T-helper 1 cell (primary cell): ENCODE data around the gene HIGD1C.
"Not testable (repeated sequence)": the region's sequence is repeated elsewhere in the genome, so short reads cannot be mapped to it uniquely, and the experiment has no call there.

Experiments used
- DNase-seq, 5 donors: peaks; one replicate each; pipeline ENCODE4 v3.0.0-alpha.2; 2012 to 2020
- total RNA-seq, 4 donors: gene quantifications; one replicate each; lab custom pipeline; 2026; lab: John Stamatoyannopoulos, UW

The HIGD1C gene
- total RNA-seq: 0 reads per million in 4 donors

DNA sequence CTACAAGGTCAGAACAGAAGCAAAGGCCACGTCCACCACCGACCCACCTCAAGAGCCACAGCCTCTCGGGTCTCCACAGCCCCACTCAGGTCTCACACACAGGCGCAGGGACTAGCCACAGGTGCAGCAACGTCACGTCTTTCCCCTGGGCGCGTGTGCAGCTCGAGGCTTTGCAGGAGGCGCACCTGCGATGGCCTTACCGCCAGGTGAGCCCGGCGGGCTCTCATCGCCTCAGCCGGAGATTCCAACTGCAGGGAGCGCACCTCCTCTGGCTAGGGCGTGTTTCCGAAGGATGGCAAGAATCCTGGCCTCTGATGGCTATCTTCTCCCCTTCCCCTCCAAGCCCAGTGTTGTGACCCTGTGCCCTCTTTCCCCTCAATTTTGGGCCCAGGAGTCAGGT, at the start of gene HIGD1C:
Gene HIGD1C (plus strand): TSS at position 35 of the 400 bp plus-strand sequence. CDS start 1,455 bp downstream, outside the sequence.
- DNase-seq: no peak

DNA sequence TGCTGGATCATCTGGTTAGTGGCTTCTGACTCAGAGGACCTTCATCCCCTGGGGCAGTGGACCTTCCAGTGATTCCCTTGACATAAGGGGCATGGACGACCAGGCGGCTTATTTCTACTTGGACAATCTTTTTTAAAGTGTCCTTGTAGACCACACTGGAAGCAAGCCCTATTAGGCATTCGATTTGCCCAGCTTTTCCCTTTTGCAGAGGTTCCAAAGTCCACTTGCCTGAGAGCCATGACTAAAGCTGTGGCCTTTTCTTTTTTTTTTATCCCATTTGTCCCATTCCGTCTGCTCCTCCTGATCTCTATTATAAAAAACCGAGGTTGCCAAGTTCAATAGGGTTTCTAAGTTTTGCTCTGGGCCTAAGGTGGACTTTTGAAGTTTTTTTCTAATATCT, 43.9 kb upstream of the HIGD1C start:
- DNase-seq: not testable (repeated sequence)

DNA sequence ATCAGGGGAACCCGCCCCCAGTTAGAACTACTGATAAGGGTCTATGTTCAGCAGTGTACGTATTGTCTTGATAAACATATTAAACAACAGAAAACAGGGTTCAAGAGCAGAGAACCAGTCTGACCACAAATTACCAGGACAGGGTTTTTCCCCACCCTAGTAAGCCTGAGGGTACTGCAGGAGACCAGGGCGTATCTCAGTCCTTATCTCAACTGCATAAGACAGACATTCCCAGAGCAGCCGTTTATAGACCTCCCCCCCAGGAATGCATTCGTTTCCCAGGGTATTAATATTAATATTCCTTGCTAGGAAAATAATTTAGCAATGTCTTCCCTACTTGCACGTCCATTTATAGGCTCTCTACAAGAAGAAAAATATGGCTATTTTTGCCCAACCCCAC, 40.0 kb upstream of the HIGD1C start:
- DNase-seq: not testable (repeated sequence)

DNA sequence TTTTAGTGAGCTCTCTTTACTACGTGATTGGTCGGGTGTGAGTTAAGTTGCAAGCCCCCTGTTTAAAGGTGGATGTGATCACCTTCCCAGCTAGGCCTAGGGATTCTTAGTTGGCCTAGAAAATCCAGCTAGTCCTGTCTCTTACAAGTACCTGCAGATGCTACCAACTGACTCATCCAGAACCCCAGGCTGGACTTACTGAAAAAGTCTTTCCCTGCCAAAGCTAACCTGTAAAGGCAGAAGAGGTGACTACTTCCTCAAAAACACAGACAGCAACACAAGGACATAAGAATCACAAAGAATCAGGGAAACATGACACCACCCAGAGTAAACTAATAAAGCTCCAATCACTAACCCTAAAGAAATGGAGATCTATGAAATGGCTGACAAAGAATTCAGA, 39.1 kb upstream of the HIGD1C start:
- DNase-seq: no peak

DNA sequence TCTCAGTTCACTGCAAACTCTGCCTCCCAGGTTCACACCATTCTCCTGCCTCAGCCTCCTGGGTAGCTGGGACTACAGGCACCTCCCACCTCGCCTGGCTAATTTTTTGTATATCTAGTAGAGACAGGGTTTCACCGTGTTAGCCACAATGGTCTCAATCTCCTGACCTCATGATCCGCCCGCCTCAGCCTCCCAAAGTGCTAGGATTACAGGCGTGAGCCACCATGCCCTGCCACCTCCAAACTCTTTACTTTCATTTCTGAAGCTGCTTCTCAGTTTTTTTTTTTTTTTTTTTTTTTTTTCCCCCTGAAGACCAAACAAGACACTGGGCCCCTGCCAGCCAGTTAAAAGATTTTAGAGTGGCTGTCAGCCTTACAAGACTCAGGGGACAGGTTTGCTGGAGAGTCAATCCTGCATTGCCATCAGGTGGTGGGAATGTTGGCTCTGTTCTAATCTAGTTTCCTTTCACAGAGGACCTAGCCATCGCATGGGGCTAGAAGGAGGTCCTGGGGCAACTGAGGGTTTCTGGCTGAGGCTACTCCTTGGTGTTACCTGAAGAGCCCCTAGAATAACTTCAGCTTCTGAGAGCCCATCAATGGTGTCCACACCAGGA, 37.4 kb upstream of the HIGD1C start:
- no peak for DNase-seq

DNA sequence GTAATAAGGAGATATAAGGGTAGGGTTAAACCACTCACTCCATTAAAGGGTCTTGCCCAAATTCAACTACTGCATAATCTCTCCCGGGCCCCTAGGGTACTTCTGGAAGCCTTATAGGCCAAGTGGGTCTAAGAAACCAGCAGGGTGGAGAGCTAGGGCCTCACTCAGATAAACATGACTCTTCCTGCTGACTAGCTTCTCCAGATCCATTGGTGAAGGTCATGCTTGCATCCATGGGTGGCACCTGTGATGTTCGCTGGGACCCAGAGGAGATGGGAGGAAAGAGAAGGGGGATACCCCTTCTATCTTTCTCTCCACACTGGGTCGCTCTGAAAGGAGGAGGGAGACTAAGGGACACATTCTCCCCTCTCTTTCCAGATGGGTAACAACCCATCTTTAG, 36.1 kb upstream of the HIGD1C start:
- DNase-seq: no peak

DNA sequence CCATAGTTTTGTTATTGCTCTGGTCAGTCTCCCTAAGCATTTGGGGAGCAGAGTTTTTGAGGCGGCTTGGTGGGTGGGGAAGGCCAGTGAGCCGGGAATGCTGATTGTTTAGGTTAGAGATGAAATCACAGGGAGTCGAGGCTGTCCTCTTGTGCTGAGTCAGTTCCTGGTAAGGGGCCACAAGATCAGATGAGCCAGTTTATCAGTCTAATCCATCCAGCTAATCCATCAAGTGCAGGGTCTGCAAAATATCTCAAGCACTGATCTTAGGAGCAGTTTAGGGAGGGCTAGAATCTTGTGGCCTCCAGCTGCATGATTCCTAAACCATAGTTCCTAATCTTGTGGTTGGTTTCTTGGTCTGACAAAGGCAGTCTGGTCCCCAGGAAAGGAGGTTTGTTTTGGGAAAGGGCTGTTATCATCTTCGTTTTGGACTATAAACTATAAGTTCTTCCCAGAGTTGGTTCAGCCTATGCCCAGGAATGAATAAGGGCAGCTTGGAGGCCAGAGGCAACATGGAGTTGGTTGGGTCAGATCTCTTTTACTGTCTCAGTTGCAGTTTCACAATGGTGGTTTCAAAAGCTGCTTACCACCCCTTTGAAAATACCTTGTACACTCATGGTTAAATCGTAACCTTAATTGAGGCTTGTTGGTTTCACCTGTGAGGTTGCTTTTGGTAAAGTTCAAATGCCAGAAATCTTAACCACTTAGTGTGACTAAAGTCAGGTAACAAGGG, 33.6 kb upstream of the HIGD1C start:
- no peak for DNase-seq

DNA sequence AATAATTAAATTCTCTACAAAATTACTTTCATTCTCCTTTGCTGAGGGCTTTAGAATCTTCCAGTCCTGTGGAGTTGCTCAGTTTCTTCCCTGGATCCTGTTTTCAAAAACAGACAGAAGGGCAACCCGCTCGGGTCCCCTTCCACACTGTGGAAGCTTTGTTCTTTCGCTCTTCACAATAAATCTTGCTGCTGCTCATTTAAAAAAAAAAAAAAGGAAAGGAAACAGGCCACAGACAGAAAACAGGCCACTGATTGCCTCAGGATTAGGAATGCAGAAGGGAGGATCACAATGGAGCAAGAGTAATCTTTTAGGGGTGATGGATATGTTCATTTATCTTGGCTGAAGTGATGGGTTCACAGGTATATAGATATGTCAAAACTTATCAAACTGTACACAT, 29.5 kb upstream of the HIGD1C start:
- no peak for DNase-seq

DNA sequence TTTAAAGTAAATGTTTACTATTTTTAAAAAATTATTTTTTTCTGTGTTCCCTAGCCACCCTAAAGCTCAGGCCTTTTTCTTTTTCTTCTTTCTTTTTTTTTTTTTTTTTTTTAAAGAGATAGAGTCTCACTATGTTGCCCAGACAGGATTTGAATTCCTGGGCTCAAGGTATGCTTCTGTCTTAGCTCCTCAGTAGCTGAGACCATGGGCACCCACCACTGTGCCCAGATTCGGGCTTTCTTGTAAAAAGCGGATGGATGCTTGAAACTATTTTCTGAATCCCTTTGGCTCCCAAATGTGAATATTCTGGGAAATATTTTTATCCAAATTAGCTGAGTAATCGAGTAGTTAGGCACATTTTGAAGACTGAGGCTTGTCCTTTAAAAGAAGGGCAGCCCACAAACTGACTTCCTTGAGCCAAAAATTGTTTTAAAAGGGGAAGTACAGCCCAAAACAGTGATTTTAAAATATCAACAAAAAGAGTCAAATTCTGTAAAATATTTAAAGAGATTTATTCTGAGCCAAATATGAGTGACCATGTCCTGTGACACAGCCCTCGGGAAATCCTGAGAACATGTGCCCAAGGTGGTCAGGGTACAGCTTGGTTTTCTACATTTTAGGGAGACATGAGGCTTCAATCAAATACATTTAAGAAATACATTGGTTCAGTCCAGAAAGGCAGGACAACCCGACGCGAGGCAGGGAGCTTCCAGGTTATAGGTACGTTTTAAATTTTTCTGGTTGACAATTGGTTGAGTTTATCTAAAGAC, 28.8 kb upstream of the HIGD1C start:
- DNase-seq: no peak

DNA sequence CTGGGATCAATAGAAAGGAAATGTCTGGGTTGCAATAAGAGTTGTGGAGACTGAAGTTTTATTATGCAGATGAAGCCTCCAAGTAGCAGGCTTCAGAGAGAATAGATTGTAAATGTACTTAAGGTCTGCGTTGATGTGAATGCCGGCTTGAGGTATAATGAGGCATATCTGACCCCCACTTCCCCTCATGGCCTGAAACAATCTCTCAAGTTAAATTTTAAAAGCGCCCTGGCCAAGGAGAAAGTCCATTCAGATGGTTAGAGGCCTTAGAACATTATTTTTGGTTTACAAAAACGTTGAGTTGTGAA, 28.3 kb upstream of the HIGD1C start:
- no peak for DNase-seq

DNA sequence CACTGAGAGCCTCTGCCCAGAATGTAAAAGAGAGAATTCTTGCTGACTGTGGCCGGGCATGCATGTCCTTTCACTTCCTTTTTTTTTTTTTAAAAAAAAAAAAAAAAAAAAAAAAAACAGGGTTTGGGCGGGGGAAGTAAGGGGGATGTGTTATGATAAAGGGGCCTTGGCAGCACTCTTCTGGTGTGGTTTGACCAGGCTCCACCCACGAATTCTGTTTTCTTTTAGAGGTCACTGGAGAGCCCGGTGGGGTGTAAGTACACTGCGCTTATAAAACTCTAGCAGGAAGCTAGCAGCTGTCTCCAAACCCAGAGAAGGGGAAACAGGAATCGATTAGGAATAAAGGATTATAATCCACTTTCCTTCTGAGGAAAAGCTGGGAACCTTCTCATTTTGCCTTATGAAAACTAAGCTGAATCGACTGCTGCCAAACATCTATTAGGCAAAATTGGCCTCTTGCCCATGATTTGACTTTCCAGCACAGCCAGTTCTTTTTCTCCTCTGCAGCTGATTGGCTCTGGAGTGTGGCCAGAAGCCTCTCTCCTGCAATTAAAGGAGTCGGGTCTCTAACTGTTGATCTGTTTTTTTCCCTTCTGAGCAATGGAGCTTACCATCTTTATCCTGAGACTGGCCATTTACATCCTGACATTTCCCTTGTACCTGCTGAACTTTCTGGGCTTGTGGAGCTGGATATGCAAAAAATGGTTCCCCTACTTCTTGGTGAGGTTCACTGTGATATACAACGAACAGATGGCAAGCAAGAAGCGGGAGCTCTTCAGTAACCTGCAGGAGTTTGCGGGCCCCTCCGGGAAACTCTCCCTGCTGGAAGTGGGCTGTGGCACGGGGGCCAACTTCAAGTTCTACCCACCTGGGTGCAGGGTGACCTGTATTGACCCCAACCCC, 27.7 kb upstream of the HIGD1C start:
- DNase-seq: peak in 2 of 5 donors; percentile 6 to 12

DNA sequence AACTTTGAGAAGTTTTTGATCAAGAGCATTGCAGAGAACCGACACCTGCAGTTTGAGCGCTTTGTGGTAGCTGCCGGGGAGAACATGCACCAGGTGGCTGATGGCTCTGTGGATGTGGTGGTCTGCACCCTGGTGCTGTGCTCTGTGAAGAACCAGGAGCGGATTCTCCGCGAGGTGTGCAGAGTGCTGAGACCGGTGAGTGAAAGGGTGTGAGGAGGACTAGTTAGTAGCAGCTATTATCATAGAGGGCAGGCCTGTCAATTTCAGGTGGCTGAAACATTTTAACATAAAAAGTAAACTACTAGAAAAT, 27.0 kb upstream of the HIGD1C start:
- no peak for DNase-seq

DNA sequence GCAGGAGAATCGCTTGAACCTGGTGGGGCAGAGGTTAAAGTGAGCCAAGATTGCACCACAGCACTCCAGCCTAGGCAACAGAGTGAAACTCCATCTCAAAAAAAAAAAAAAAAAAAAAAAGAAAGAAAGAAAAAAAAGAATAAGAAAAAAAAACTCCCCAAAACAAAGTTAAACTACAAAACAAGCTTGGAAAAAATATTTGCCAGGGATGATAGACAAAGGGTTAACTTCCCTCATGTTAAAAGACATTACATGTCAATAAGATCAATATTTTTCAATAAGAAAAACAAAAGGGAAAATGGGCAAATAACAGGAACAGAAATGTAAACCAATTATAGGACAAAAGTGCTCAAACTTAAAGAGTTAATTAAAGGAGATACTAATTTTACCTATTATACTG, 26.4 kb upstream of the HIGD1C start:
- DNase-seq: no peak

DNA sequence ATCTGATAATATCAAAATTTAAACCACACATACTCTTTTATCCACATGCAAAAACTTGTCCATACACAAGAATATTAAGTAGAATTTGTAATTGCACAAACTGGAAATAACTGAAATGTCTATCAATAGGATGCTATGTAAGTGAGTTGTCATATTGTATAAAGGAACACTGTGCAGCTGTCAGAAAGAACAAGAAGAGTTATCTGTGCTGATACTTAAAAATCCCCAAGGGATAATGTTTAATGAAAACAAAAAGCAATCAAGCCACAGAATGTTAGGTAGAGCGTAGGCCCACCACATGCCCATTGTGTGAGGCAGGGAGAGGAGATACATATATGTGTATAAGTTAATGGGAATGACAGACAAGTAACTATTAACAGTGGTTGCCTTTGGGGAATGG, 25.9 kb upstream of the HIGD1C start:
- DNase-seq: no peak

DNA sequence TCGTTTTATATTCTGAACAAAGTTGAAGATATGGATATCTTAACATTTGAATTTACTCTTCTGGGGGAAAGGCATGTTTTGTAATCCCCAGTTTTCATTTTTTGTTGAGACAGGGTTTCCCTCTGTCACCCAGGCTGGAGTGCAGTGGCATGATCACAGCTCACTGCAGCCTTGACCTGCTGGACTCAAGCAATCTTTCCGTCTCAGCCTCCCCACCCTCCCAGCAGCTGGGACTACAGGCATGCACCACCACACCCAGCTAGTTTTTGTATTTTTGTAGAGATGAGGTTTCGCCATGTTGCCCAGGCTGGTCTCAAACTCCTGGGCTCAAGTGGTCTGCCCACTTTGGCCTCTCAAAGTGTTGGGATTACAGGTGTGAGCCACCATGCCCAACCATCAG, 25.4 kb upstream of the HIGD1C start:
- DNase-seq: not testable (repeated sequence)

DNA sequence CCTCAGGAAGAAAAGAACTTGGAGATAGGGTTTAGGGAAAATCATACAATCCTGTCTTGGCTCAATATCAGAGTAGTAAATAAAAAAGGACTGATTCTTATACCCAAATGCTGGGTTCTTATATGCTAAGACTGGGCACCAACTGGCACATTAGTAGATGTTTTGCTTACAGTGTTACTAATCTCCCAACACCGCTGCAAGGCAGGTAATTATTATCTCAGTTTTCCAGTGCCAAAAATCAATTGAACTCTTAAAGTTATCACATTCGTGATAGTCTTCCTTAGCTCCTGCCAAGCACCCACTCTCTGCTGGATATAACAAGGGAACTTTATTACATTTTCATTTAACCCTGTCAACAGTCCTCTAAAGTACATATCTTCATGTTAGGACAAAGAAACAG, 25.0 kb upstream of the HIGD1C start:
- no peak for DNase-seq

DNA sequence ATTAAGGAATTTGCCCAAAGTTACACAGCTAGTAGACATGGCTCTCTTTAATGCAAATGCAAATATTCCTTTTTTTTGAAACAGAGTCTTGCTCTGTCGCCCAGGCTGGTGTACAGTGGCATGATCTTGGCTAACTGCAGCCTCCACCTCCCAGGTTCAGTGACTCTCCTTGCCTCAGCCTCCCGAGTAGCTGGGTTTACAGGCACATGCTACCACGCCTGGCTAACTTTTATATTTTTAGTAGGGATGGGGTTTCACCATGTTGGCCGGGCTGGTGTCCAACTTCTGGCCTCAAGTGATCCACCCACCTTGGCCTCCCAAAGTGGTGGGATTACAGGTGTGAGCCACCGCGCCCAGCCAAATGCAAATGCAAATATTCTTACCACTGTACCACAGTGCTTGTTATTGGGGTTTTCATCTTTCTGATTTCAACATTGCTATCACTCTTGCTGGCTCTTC, 24.5 kb upstream of the HIGD1C start:
- DNase-seq: no peak

DNA sequence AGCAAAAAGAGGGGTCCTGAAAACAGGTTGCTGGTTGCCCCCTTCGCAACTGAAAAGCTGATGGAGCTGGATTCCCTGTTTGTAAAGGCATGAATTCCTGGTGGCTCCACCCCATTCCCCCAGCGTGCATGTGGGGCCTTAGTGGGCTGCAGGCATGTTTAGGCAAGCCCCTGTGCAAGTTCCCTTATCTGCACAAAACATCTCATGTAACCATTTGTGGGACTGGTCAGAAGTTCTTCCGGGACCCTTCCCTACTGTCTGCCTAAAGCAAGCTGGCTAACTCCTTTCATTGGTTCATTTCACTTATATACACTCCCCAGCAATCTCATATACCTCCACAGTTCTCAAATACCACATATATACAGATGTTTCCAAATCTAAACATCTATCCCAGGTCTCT, 24.0 kb upstream of the HIGD1C start:
- DNase-seq: no peak

DNA sequence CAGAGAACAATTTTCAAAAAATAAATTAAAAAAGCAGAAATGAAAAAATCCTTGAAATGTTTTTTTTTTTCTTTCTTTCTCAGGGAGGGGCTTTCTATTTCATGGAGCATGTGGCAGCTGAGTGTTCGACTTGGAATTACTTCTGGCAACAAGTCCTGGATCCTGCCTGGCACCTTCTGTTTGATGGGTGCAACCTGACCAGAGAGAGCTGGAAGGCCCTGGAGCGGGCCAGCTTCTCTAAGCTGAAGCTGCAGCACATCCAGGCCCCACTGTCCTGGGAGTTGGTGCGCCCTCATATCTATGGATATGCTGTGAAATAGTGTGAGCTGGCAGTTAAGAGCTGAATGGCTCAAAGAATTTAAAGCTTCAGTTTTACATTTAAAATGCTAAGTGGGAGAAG, 22.5 kb upstream of the HIGD1C start:
- DNase-seq: no peak

DNA sequence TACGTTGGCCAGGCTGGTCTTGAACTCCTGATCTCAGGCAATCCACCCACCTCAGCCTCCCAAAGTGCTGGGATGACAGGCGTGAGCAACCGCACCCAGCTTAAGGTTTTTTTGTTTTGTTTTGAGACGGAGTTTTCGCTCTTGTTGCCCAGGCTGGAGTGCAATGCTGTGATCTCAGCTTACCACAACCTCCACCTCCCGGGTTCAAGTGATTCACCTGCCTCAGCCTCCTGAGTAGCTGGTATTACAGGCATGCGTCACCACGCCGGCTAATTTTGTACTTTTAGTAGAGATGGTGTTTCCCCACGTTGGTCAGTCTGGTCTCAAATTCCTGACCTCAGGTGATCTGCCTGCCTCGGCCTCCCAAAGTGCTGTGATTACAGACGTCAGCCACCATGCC, 21.9 kb upstream of the HIGD1C start:
- not testable (repeated sequence) for DNase-seq

DNA sequence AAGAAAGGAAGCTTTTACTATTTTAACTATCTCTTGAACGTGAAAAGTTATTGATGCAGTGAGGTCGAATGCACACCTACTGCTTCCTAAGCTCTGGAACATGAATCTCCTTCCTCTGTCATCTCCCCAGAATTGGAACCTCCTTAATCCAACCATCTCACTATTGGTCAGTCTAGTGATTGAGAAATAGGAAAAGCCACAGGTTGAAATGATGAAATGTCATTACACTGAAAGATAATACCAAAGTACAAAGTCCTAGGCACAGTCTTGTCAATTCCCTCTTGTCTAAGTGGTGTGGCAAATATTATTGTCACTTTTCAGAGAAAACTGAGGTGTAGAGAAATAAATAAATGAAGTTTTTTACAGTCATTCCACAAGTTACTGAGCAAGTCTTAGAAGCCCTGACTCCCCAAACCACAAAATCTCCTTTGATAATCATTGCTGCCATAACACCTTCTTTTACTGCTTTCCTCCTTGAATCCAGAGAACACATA, 19.5 kb upstream of the HIGD1C start:
- no peak for DNase-seq

DNA sequence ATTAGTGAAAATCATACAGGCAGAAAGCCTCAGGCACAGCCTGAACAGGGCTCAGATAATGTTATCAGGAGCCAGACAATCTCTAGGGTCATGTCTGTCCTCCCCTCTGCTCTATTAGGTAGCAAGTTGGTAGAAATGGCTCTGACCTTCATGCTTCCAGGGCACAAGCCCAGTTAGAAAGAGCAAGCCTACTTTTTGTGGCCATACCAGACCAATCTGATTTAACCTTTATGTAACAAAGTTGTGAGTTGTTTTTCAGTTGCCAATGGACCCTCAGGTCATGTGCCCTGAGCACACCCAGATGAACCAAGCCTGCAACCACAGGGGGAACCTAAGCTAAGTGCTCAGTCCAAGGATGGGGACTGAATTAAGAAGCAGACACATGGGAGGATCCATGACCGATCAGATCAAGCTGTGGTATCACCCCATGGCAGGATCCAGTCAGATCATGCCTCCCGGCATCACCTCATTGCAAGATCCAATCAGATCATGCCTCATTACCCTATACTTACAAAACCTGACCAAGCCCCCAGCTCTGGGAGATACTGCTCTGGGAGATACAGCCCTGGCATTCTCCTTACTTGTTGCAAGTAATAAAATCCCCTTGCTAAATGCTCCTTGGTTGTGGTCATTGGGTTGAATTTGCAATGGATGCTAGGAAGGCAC, 18.8 kb upstream of the HIGD1C start:
- no peak for DNase-seq
